Measurements from ENCODE around the gene PRKAR1A. TPM values are rescaled to one million over a fixed set of nuclear protein-coding genes. Genes with fewer than 3 reads are reported as not detected.
A peak's percentile ranks its signal among the peaks of the same experiment; 100 is the strongest.

Gene PRKAR1A
- total and polyA plus RNA-seq, 8 donors, result 22.6 to 137 (median 74.7) TPM

DNA sequence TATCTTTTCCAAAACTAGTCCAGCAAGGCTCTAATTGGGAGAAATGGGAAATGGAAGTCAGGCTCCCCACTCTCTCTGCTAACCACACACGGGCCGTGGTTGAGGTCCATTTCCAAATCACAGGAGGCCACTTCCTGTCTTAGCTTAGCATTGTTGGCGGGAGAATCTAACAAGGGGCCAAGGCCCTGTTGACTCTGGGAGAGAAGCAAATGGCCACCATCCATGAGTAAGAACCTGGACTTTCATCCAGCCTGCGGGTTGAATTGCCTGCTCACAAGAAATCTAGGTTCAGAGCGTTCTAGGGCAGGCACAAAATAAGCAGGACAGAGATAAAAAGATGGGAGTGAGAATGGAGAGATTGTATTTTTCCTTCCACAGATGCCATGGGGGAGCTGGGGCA, 83.3 kb downstream of the PRKAR1A start:
- intact Hi-C loops (cut with DNase I), result no loop called here
- peak in 1 of 4 donors; percentile 19 for ATAC-seq
- H3K36me3 ChIP-seq, result no peaks in the 10 kb centered on the region
- H3K4me1 ChIP-seq, result no peaks in the 10 kb centered on the region
- FAIRE-seq, result no peak
- H3K9me3 ChIP-seq, result no peaks in the 10 kb centered on the region
- no peaks in the 10 kb centered on the region for H3K27me3 ChIP-seq
- no peak overlapping the region for H3K27ac ChIP-seq
- WGBS, 2 donors, result 75 to 90% methylated on average over 5 of the region's 5 CpGs
- TF ChIP-seq, protein P1, sequence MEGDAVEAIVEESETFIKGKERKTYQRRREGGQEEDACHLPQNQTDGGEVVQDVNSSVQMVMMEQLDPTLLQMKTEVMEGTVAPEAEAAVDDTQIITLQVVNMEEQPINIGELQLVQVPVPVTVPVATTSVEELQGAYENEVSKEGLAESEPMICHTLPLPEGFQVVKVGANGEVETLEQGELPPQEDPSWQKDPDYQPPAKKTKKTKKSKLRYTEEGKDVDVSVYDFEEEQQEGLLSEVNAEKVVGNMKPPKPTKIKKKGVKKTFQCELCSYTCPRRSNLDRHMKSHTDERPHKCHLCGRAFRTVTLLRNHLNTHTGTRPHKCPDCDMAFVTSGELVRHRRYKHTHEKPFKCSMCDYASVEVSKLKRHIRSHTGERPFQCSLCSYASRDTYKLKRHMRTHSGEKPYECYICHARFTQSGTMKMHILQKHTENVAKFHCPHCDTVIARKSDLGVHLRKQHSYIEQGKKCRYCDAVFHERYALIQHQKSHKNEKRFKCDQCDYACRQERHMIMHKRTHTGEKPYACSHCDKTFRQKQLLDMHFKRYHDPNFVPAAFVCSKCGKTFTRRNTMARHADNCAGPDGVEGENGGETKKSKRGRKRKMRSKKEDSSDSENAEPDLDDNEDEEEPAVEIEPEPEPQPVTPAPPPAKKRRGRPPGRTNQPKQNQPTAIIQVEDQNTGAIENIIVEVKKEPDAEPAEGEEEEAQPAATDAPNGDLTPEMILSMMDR (IDR thresholded peaks at IDR 0.05), result no peak
- no peak for DNase-seq
- H3K4me3 ChIP-seq, result no peak overlapping the region

GRCh38 chr17:68595986-68596385, 83.8 kb downstream of the PRKAR1A start:
- DNase-seq, result no peak
- Histone ChIP-seq H3K4me1 (no peaks in the 10 kb centered on the region), H3K4me3 (no peak overlapping the region), H3K36me3 (no peaks in the 10 kb centered on the region), H3K27me3 (no peaks in the 10 kb centered on the region), H3K27ac (no peak overlapping the region), H3K9me3 (no peaks in the 10 kb centered on the region)
- FAIRE-seq, result no peak
- WGBS, 2 donors, result 77 to 79% methylated on average over 2 of the region's 2 CpGs
- TF ChIP-seq, protein P1 (IDR thresholded peaks at IDR 0.05), result no peak
- no peak for ATAC-seq
- intact Hi-C loops (cut with DNase I), result no loop called here

DNA sequence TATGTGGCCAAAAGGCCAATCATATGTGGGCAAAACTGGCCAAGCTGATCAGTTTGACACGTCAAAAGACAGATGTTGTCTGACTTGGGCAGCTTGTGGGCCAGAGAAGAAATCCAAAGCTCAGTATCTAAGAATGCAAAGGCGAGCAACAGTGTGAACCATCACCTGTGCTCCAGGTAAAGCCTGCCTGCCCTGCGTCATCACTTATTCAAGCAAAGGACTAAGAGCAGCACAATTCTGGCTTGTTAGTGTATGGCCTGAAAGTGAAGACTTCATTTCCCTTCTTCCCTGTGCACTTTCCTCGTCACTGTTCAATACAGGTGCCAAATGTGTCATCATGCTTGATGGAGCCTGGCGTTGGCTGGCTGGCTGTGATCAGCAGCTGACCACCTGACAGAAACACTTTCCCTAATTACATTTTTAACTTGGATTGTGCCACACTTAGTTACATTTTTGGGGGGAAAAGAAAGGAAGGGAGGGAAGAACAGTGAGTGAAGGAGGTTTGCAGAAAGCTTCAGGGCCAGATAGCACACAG, 84.2 kb downstream of the PRKAR1A start:
- FAIRE-seq (no peak), DNase-seq (no peak), ATAC-seq (no peak)
- no peaks in the 10 kb centered on the region for H3K27me3 ChIP-seq
- intact Hi-C loops (cut with DNase I), result no loop called here
- H3K27ac ChIP-seq, result no peak overlapping the region
- H3K4me1 ChIP-seq, result no peaks in the 10 kb centered on the region
- TF ChIP-seq, protein P1 (IDR thresholded peaks at IDR 0.05), result no peak
- no peak overlapping the region for H3K4me3 ChIP-seq
- H3K36me3 ChIP-seq, result no peaks in the 10 kb centered on the region
- H3K9me3 ChIP-seq, result no peaks in the 10 kb centered on the region
- 76 to 77% methylated on average over 5 of the region's 5 CpGs for WGBS, 2 donors

DNA sequence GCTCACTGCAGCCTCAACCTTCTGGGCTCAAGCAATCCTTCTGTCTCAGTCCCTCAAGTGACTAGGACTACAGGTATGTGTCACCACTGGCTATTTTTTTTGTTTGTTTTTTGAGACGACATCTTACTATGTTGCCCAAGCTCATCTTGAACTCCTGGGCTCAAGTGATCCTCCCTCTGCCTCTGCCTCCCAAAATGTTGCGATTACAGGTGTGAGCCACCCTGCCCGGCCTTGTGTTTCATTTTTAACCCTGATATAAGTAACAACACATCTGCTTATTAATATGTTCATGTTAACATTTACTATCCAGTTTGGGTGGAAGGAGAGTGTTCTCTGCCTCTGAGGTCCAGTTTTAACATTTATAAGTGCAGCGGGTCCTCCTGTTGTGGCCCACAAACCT, 85.8 kb downstream of the PRKAR1A start:
- no peaks in the 10 kb centered on the region for H3K4me1 ChIP-seq
- H3K9me3 ChIP-seq, result no peaks in the 10 kb centered on the region
- TF ChIP-seq, protein P1 (IDR thresholded peaks at IDR 0.05), result no peak
- H3K4me3 ChIP-seq, result peak overlapping the region in 1 of 4 donors; percentile 3
- DNase-seq, result no peak
- H3K27me3 ChIP-seq, result no peaks in the 10 kb centered on the region
- no peak for ATAC-seq
- FAIRE-seq, result no peak
- WGBS, 2 donors, result 90 to 96% methylated on average over 4 of the region's 4 CpGs
- no peaks in the 10 kb centered on the region for H3K36me3 ChIP-seq
- intact Hi-C loops (cut with DNase I), result no loop called here
- H3K27ac ChIP-seq, result no peak overlapping the region

- no peak overlapping the region for H3K27ac ChIP-seq
- no peaks in the 10 kb centered on the region for H3K4me1 ChIP-seq
- WGBS, 2 donors, result 80 to 84% methylated on average over 4 of the region's 4 CpGs
Observed at GRCh38 chr17:68598545-68598961, 86.3 kb downstream of the PRKAR1A start.

More at GRCh38 chr17:68598545-68598961, 86.3 kb downstream of the PRKAR1A start:
- ATAC-seq (no peak), FAIRE-seq (no peak), DNase-seq (no peak)
- Histone ChIP-seq H3K27me3 (no peaks in the 10 kb centered on the region), H3K9me3 (no peaks in the 10 kb centered on the region), H3K4me3 (peak overlapping the region in 1 of 4 donors; percentile 3), H3K36me3 (no peaks in the 10 kb centered on the region)
- intact Hi-C loops (cut with DNase I), result no loop called here
- TF ChIP-seq, protein P1 (IDR thresholded peaks at IDR 0.05), result no peak

Data from pancreas (tissue), 10 donors.